Ovary (tissue), 3 donors: ENCODE measurements around the gene CCL4.
"Not testable (repeated sequence)": the region's sequence is repeated elsewhere in the genome, so short reads cannot be mapped to it uniquely, and the experiment has no call there.

ENCODE experiments used
- CTCF ChIP-seq, 3 donors: fragments of 450-650 bp in 2 of 3; fragments of 200-600 bp in 1 of 3; IDR thresholded peaks; one replicate each; pipeline versions ENCODE4 v1.5.1 to v1.8.0; 2016 to 2022; ENCODE audit warnings: antibody characterized with exemption in 3 of 3, mild to moderate bottlenecking in 1 of 3
- EP300 ChIP-seq: sonication (generic); formaldehyde crosslinking; IDR thresholded peaks from one replicate; pipeline ENCODE4 v1.6.1; 2017; ENCODE audit warnings: antibody characterized with exemption
- donor health status: DM: no; HTN: no; CAD: no.

- TF ChIP-seq EP300; CTCF (IDR thresholded peaks at IDR 0.05): not testable (repeated sequence)
These were observed 10.9 kb upstream of the CCL4 start for GRCh38 chr17:36092715-36093114.
